NT2/D1 (cell line): ENCODE results near the gene SERINC2.

Experiments
- DNase-seq: peaks from one replicate; pipeline ENCODE4 v3.0.0-alpha.2; 2011; ENCODE audit warnings: low read depth, low spot score
- H3K27me3 ChIP-seq: 2 replicates; pipeline ENCODE4 v1.6.0; 2011; ENCODE audit warnings: mild to moderate bottlenecking; ENCODE audit not compliant: insufficient read length, insufficient read depth
- H3K36me3 ChIP-seq: 2 replicates; pipeline ENCODE4 v1.6.1; 2011; ENCODE audit warnings: mild to moderate bottlenecking, low read length, mixed read lengths; ENCODE audit not compliant: insufficient read depth, insufficient read length
- H3K4me1 ChIP-seq: 2 replicates; pipeline ENCODE4 v1.5.1; 2011; ENCODE audit not compliant: insufficient read depth, insufficient read length
- H3K4me3 ChIP-seq: 2 replicates; pipeline ENCODE4 v1.5.1; 2011; ENCODE audit warnings: low read depth; ENCODE audit not compliant: insufficient read length
- H3K9ac ChIP-seq: 2 replicates; pipeline ENCODE4 v1.6.0; 2011; ENCODE audit warnings: low read depth; ENCODE audit not compliant: insufficient read length
- H3K9me3 ChIP-seq: 2 replicates; pipeline ENCODE4 v1.5.1; 2011; ENCODE audit warnings: mild to moderate bottlenecking, low read length; ENCODE audit not compliant: insufficient read depth
- SUZ12 ChIP-seq: IDR thresholded peaks from 2 replicates; pipeline ENCODE4 v1.6.1; 2011; ENCODE audit not compliant: insufficient read length, insufficient read depth; ENCODE audit errors: extremely low read depth
- YY1 ChIP-seq: IDR thresholded peaks from 2 replicates; pipeline ENCODE4 v1.6.1; 2011; ENCODE audit not compliant: insufficient read length, insufficient read depth
- ZNF274 ChIP-seq: IDR thresholded peaks from 2 replicates; pipeline ENCODE4 v1.6.1; 2011; ENCODE audit warnings: mild to moderate bottlenecking, low read depth, low read length

The SERINC2 gene

GRCh38 chr1:31398246-31398645, 14.8 kb upstream of the SERINC2 start:
- peaks cover 2% of the 10 kb centered on the region for H3K4me1 ChIP-seq
- DNase-seq = no peak

GRCh38 chr1:31399976-31400375, 13.0 kb upstream of the SERINC2 start:
- Histone ChIP-seq H3K4me3 (no peak overlapping the region), H3K9me3 (no peaks in the 10 kb centered on the region), H3K9ac (no peak overlapping the region), H3K36me3 (no peaks in the 10 kb centered on the region), H3K4me1 (peaks cover 2% of the 10 kb centered on the region), H3K27me3 (peaks cover under 1% of the 10 kb centered on the region)
- DNase-seq = no peak
- no peak for TF ChIP-seq YY1
- no peak for TF ChIP-seq ZNF274
- TF ChIP-seq SUZ12 = no peak

More at GRCh38 chr1:31398246-31398645, 14.8 kb upstream of the SERINC2 start:
- peaks cover 9% of the 10 kb centered on the region for H3K27me3 ChIP-seq
- TF ChIP-seq SUZ12 = no peak
- TF ChIP-seq ZNF274 = no peak
- no peak for TF ChIP-seq YY1
- H3K9ac ChIP-seq = no peak overlapping the region
- H3K4me3 ChIP-seq = no peak overlapping the region
- no peaks in the 10 kb centered on the region for H3K9me3 ChIP-seq
- no peaks in the 10 kb centered on the region for H3K36me3 ChIP-seq

DNA sequence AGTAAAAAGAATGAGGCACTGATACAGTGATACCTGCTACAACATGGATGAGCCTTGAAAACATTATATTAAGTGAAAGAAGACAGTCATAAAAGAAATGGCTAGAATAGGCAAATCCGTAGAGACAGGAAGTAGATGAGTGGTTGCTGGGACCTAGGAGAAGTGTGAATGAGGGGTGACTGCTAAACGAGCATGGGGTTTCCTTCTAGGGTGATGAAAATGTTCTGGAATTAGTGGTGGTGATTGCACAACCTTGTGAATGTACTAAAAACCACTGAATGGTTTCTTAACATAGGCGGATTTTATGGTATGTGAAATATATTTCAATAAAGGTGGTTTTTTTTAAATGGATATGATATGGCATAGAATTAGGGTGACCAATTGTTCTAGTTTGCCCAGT, 12.6 kb upstream of the SERINC2 start:
- H3K36me3 ChIP-seq = no peaks in the 10 kb centered on the region
- H3K27me3 ChIP-seq = no peaks in the 10 kb centered on the region
- H3K9ac ChIP-seq = no peak overlapping the region
- no peaks in the 10 kb centered on the region for H3K9me3 ChIP-seq
- no peak for DNase-seq
- peaks cover 2% of the 10 kb centered on the region for H3K4me1 ChIP-seq
- no peak overlapping the region for H3K4me3 ChIP-seq
- TF ChIP-seq SUZ12 (no peak), YY1 (no peak), ZNF274 (no peak)

GRCh38 chr1:31401241-31401640, 11.8 kb upstream of the SERINC2 start:
- Histone ChIP-seq H3K4me1 (peaks cover 2% of the 10 kb centered on the region), H3K27me3 (no peaks in the 10 kb centered on the region), H3K36me3 (no peaks in the 10 kb centered on the region), H3K9ac (no peak overlapping the region), H3K4me3 (no peak overlapping the region), H3K9me3 (no peaks in the 10 kb centered on the region)
- TF ChIP-seq SUZ12 = no peak
- TF ChIP-seq YY1 = no peak
- no peak for TF ChIP-seq ZNF274
- no peak for DNase-seq

- peaks cover 9% of the 10 kb centered on the region for H3K4me1 ChIP-seq
- no peak overlapping the region for H3K9ac ChIP-seq
- no peaks in the 10 kb centered on the region for H3K27me3 ChIP-seq
Measured at GRCh38 chr1:31405578-31406245, 7.3 kb upstream of the SERINC2 start.

DNA sequence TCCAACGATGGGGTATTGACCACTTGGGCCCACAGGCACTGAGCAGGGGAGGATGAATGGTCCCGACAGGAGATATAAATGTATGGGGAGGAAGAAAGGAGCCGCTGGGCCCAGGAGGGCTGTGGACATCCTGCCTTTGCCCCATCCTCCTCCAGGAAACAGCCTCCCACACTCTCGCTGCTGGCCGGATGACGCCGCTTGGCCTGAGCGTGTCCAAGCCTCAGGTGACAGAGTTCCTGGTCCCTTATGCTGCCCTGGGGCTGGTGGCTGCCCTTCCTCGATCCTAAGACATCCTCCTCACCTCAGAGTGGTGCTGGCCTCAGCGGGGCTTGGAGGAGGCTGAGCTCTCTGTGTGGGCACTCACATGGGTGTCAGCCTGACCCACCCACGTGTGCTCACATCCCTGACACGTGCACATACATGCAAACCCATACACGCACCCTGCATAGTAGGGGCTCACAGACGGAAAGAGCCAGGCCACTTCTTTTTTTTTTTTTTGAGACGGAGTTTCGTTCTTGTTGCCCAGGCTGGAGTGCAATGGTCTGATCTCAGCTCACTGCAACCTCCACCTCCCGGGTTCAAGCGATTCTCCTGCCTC, 5.9 kb upstream of the SERINC2 start:
- peaks cover 9% of the 10 kb centered on the region for H3K27me3 ChIP-seq

More at GRCh38 chr1:31405578-31406245, 7.3 kb upstream of the SERINC2 start:
- Histone ChIP-seq H3K9me3 (no peaks in the 10 kb centered on the region), H3K36me3 (no peaks in the 10 kb centered on the region), H3K4me3 (no peak overlapping the region)
- DNase-seq = no peak
- no peak for TF ChIP-seq YY1
- no peak for TF ChIP-seq ZNF274
- no peak for TF ChIP-seq SUZ12

DNA sequence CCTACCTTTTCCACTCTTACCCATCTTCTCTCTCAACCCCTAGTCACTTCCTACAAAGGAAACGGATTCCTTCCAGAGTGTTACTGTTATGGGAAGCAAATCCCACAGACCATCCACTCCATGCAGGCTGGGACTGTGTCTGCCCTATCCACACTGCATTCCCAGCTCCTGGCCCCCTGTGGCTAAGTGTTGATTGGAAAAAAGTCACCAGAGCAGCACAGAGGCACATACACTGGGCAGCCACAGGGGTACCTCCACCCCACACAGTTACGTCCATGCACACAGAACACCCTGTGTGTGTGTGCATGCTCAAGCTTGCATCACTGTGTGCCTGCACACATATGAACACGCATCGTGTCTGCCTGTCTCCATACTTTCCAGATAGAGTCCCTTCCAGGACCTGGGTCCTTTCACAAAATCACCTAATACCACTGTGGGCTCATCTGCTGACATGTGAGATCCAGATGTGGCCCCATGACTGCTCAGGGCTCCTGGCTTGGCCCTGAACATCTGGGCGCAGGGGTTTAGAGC, 4.2 kb upstream of the SERINC2 start:
- Histone ChIP-seq H3K4me1 (peaks cover 6% of the 10 kb centered on the region), H3K9me3 (no peaks in the 10 kb centered on the region), H3K4me3 (no peak overlapping the region), H3K9ac (no peak overlapping the region), H3K27me3 (peaks cover 21% of the 10 kb centered on the region), H3K36me3 (no peaks in the 10 kb centered on the region)
- TF ChIP-seq ZNF274 = no peak
- no peak for TF ChIP-seq YY1
- no peak for TF ChIP-seq SUZ12
- DNase-seq = no peak

More for the DNA sequence above, 5.9 kb upstream of the SERINC2 start:
- no peak for DNase-seq
- TF ChIP-seq SUZ12 (no peak), ZNF274 (no peak), YY1 (no peak)
- Histone ChIP-seq H3K4me3 (no peak overlapping the region), H3K9me3 (no peaks in the 10 kb centered on the region), H3K9ac (no peak overlapping the region), H3K36me3 (no peaks in the 10 kb centered on the region), H3K4me1 (peaks cover 9% of the 10 kb centered on the region)
